Ectodermal cell (in vitro differentiated cells): ENCODE measurements around the gene RXFP3.
"Not testable (repeated sequence)": the region's sequence is repeated elsewhere in the genome, so short reads cannot be mapped to it uniquely, and the experiment has no call there.

Source experiments
- H3K27ac ChIP-seq: 2 replicates; pipeline ENCODE4 v1.7.0; 2013; ENCODE audit warnings: mild to moderate bottlenecking, low read depth, low read length; ENCODE audit not compliant: insufficient read depth, poor library complexity, severe bottlenecking
- H3K27me3 ChIP-seq: 2 replicates; pipeline ENCODE4 v1.7.0; 2013; ENCODE audit warnings: mild to moderate bottlenecking, low read length; ENCODE audit not compliant: insufficient read depth, control insufficient read depth, poor library complexity, severe bottlenecking
- H3K36me3 ChIP-seq: one replicate; pipeline ENCODE4 v1.7.0; 2013; ENCODE audit warnings: low read length; ENCODE audit not compliant: control insufficient read depth, insufficient read depth
- H3K4me1 ChIP-seq: one replicate; pipeline ENCODE4 v1.7.0; 2013; ENCODE audit warnings: low read length; ENCODE audit not compliant: control insufficient read depth, insufficient read depth
- H3K4me3 ChIP-seq: 2 replicates; pipeline ENCODE4 v1.7.0; 2013; ENCODE audit warnings: low read depth, low read length, control low read depth; ENCODE audit not compliant: insufficient read depth
- H3K9me3 ChIP-seq: 2 replicates; pipeline ENCODE4 v1.7.0; 2013; ENCODE audit warnings: mild to moderate bottlenecking, low read length, moderate library complexity; ENCODE audit not compliant: control insufficient read depth
- WGBS, 2 experiments: methylation state at CpG; one replicate each; pipeline ENCODE4 v1.1.7; 2013; ENCODE audit warnings: missing lambda C conversion rate in 2 of 2; 5-methylcytosine and 5-hydroxymethylcytosine counted together

RXFP3 gene

DNA sequence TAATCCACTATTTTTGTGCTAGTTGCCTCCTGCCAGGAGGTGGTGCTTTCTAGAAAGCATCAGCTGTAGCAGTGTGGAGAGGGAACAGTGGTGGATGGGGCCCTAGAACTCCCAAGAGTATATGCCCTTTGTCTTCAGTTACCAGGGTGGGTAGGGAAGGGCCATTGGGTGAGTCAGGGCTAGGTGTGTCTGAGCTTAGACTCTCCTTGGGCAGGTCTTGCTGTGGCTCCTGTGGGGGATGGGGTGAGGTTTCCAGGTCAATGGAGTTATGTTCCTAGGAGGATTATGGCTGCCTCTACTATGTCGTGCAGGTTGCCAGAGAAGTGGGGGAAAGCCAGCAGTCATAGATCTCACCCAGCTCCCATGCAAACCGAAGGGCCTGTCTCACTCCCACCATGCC, 33.1 kb upstream of the RXFP3 start:
- no peak overlapping the region for H3K27ac ChIP-seq
- H3K4me1 ChIP-seq = no peaks in the 10 kb centered on the region
- H3K9me3 ChIP-seq = peaks cover 2% of the 10 kb centered on the region
- no peaks in the 10 kb centered on the region for H3K36me3 ChIP-seq
- WGBS, 2 experiments = 91 to 93% methylated on average over 2 of the region's 2 CpGs
- H3K27me3 ChIP-seq = no peaks in the 10 kb centered on the region
- H3K4me3 ChIP-seq = no peak overlapping the region

DNA sequence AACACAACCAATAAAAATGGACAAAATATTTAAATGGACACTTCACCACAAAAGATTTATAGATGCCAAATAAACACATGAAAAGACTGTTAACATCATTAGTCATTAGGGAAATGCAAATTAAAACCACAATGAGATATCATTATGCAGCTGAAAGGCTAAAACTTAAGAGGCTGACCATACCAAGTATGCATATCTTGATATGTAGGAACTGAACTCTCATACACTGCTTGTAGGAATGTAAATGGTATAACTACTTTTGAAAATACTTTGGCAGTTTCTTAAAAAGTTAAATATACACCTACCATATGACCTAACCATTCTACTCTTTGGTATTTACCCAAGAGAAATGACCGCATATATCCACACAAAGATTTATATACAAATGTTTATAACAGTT, 30.8 kb upstream of the RXFP3 start:
- Histone ChIP-seq H3K27me3 (no peaks in the 10 kb centered on the region), H3K36me3 (no peaks in the 10 kb centered on the region), H3K4me3 (no peak overlapping the region), H3K4me1 (no peaks in the 10 kb centered on the region), H3K27ac (no peak overlapping the region), H3K9me3 (peaks cover 2% of the 10 kb centered on the region)
- 100% methylated on average over 1 of the region's 1 CpG; no CpG with 5 or more reads in 1 of the 2 experiments for WGBS, 2 experiments

DNA sequence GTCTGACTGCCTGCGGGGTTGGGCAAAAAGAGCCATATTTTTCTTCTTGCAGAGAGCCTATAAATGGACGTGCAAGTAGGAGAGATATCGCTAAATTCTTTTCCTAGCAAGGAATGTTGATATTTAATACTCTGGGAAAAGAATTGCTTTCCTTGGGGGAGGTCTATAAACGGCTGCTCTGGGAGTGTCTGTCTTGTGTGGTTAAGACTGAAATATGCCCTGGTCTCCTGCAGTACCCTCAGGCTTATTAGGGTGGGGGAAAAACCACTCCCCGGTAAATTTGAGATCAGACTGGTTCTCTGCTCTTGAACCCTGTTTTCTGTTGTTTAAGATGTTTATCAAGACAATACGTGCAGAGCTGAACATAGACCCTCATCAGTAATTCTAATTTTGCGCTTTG, 29.9 kb upstream of the RXFP3 start:
- not testable (repeated sequence) for H3K9me3 ChIP-seq, H3K4me1 ChIP-seq, H3K4me3 ChIP-seq, H3K27ac ChIP-seq, H3K36me3 ChIP-seq, H3K27me3 ChIP-seq
- 91 to 93% methylated on average over 7 of the region's 7 CpGs for WGBS, 2 experiments

DNA sequence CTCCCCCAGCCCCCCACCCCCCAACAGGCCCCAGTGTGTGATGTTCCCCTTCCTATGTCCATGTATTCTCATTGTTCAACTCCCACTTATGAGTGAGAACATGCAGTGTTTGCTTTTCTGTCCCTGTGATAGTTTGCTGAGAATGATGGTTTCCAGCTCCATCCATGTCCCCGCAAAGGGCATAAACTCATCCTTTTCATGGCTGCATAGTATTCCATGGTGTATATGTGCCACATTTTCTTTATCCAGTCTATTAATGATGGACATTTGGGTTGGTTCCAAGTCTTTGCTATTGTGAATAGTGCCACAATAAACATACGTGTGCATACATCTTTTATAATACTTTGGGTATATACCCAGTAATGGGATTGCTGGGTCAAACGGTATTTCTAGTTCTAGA, 21.3 kb upstream of the RXFP3 start:
- H3K27ac ChIP-seq = not testable (repeated sequence)
- 92 to 94% methylated on average over 2 to 3 of the region's 3 CpGs for WGBS, 2 experiments

DNA sequence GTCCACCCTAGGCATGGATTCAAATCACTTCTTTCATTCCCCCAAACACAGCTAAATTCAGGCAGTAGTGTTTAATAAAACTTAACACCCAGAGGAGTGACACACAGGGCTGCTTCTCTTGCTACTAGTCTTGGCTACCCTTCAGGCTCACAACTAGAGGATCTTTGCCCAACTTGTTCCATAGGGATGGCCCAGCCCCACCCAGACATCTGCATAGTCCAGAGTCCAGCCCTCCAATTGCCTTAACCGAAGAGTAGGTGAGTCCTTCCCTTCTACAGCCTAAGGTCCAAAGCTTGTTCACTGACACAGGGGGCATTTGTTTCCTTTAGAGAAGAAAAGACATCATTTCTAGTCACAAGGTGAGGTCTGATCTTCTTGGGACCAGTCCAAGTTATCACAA, 15.2 kb upstream of the RXFP3 start:
- 89 to 98% methylated on average over 1 of the region's 1 CpG for WGBS, 2 experiments
- no peak overlapping the region for H3K27ac ChIP-seq

More for the DNA sequence above, 21.3 kb upstream of the RXFP3 start:
- H3K4me3 ChIP-seq, H3K4me1 ChIP-seq, H3K27me3 ChIP-seq, H3K36me3 ChIP-seq, H3K9me3 ChIP-seq: not testable (repeated sequence)

DNA sequence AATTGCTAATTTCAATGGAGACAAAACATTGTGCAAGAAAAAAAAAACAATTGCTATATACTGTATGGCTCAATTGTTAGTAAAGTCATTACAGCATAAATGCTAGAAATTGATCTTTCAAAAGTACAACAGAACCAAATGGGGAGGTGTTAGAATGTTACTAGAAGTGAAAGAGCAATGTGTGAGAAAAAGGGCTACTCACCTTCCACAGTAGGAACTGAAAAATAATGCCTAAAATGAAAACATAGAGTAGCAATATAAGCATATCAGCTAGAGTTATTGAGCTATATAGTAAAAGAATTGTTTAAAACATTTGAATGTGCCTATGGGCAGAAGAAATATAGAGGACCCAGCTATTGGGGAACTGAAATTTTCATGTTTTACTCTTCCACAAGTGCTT, 10.9 kb upstream of the RXFP3 start:
- no peaks in the 10 kb centered on the region for H3K4me1 ChIP-seq
- H3K27me3 ChIP-seq = no peaks in the 10 kb centered on the region
- no peak overlapping the region for H3K27ac ChIP-seq
- no peak overlapping the region for H3K4me3 ChIP-seq
- H3K9me3 ChIP-seq = no peaks in the 10 kb centered on the region
- no peaks in the 10 kb centered on the region for H3K36me3 ChIP-seq

More for the DNA sequence above, 15.2 kb upstream of the RXFP3 start:
- no peaks in the 10 kb centered on the region for H3K36me3 ChIP-seq
- no peak overlapping the region for H3K4me3 ChIP-seq
- no peaks in the 10 kb centered on the region for H3K9me3 ChIP-seq
- H3K27me3 ChIP-seq = no peaks in the 10 kb centered on the region
- H3K4me1 ChIP-seq = no peaks in the 10 kb centered on the region

DNA sequence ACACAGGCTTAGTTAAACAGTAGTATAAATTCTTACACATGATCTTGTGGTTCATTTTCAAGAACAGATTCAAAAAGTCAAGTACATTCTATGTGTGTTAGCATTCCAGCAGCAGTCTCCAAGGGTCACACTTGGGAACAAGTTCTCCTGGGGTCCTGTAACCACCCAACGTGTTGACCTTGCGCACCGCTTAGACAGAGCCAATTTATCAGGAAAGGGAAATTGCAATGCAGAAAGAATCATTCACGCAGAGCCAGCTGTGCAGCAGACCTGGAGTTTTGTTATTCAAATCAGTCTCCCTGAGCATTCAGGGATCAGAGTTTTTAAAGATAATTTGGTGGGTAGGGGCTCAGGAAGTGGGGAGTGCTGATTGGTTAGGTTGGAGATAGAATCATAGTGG, 8.5 kb upstream of the RXFP3 start:
- H3K36me3 ChIP-seq = no peaks in the 10 kb centered on the region
- no peak overlapping the region for H3K4me3 ChIP-seq
- H3K4me1 ChIP-seq = no peaks in the 10 kb centered on the region
- 66 to 71% methylated on average over 4 of the region's 4 CpGs for WGBS, 2 experiments
- no peak overlapping the region for H3K27ac ChIP-seq
- H3K27me3 ChIP-seq = no peaks in the 10 kb centered on the region
- no peaks in the 10 kb centered on the region for H3K9me3 ChIP-seq

DNA sequence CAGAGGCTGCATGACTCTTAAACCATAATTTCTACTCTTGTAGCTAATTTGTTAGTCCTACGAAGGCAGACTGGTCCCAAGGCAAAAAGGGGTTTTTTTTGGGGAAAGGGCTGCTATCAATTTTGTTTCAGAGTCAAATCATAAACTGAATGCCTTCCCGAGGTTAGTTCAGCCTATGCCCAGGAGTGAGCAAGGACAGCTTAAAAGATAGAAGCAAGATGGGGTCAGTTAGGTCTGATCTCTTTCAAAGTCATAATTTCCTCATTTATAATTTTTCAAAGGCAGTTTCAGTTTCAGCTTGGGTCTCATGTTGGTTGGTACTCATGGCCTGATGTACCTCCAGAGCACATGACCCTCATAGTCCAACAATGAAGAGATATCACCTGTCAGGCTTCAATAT, 7.9 kb upstream of the RXFP3 start:
- no peaks in the 10 kb centered on the region for H3K36me3 ChIP-seq
- H3K4me1 ChIP-seq = no peaks in the 10 kb centered on the region
- 90 to 98% methylated on average over 2 of the region's 2 CpGs for WGBS, 2 experiments
- no peak overlapping the region for H3K4me3 ChIP-seq
- H3K27me3 ChIP-seq = no peaks in the 10 kb centered on the region
- H3K27ac ChIP-seq = no peak overlapping the region
- no peaks in the 10 kb centered on the region for H3K9me3 ChIP-seq

DNA sequence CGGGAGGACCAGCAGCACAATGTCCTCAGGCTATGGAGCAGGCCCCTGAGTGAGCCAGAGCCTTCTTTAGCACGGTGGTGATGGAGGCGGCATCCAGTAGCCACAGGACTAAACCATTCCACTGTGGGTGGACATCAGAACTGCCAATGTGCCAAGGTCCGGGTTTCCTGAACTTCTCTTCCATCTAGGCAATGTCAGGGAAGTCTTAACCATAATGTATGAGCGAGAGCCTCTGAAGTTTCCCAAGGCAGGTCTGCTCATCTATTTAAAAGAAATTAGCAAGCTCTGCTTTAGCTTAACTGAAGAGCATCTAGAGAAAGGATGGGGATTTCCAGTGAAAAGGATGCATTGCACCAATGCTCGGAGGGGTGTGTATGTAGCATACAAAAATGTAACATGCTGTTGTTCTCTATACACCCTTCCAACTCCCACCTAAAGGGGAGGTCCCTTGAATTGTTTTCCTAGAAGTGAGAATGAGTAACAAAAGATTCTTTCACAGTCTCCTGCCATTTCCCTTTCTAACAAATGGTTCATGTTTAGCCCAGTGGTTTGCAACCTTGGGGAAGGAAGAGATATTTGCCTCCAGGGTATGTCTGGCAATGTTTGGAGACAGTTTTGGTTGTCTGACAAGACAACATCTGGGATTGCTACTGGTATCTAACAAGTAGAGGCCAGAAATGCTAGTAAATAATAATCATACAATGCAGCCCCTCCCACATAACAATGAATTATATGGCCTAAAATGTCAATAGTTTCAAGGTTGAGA, 6.1 kb upstream of the RXFP3 start:
- Histone ChIP-seq H3K27me3 (peaks cover under 1% of the 10 kb centered on the region), H3K27ac (no peak overlapping the region), H3K9me3 (no peaks in the 10 kb centered on the region), H3K4me3 (no peak overlapping the region), H3K36me3 (no peaks in the 10 kb centered on the region), H3K4me1 (no peaks in the 10 kb centered on the region)
- 86 to 87% methylated on average over 5 of the region's 6 CpGs for WGBS, 2 experiments

DNA sequence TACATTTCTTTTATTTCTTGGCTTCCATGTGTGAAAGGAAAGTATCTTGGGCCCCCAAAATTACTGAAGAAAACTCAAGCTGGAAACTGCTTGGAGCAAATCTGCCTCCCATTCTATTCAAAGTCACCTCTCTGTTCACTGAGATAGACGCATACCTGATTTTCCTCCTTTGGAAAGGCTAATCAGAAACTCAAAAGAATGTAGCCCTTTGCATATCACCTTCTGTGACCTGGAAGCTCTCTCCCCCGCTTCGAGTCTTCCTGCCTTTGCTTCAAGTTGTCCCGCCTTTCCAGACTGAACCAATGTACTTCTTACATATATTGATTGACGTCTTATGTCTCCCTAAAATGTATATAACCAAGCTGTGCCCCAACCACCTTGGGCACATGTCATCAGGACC, 5.0 kb upstream of the RXFP3 start:
- H3K36me3 ChIP-seq = no peaks in the 10 kb centered on the region
- 77 to 82% methylated on average over 5 of the region's 5 CpGs for WGBS, 2 experiments
- H3K9me3 ChIP-seq = no peaks in the 10 kb centered on the region
- H3K27ac ChIP-seq = no peak overlapping the region
- H3K27me3 ChIP-seq = peaks cover 11% of the 10 kb centered on the region
- no peaks in the 10 kb centered on the region for H3K4me1 ChIP-seq
- no peak overlapping the region for H3K4me3 ChIP-seq

DNA sequence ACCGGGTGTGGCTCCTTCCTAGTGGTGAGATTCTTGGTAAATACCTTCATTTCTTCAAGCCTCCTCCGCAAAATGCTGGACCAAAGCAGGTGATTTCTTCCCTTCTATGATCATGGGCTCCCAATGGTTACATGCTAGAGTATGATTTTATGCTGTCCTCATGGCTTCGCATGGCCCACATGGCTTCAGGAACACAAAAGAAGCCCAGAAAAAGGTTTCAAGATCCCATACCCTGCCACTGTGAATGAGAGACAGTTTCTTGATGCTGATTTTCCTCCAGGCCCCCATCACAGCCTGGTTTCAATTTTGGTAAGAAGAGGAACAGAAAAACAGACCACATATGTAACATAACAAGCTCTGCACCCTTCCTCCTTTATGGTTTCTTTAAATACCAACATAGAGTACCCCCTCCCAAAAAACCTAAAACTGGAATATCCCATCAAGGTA, 2.4 kb upstream of the RXFP3 start:
- Histone ChIP-seq H3K27me3 (peaks cover 30% of the 10 kb centered on the region), H3K9me3 (no peaks in the 10 kb centered on the region), H3K36me3 (no peaks in the 10 kb centered on the region), H3K4me3 (no peak overlapping the region), H3K27ac (no peak overlapping the region), H3K4me1 (no peaks in the 10 kb centered on the region)
- WGBS, 2 experiments = 92 to 99% methylated on average over 3 of the region's 3 CpGs
